ENCODE results near the gene IFI35.
A peak's percentile ranks its signal among the peaks of the same experiment; 100 is the strongest.
"Not testable (repeated sequence)": the region's sequence is repeated elsewhere in the genome, so short reads cannot be mapped to it uniquely, and the experiment has no call there.

The IFI35 gene

GRCh38 chr17:43006639-43007551, at the start of gene IFI35:
IFI35 (plus strand) TSS chr17:43006784; CDS start chr17:43006948, 164 bp downstream.
- peak; percentile 90 for DNase-seq

GRCh38 chr17:42964161-42964932, 42.2 kb upstream of the IFI35 start, which contains the start of gene AARSD1:
AARSD1 (minus strand) TSS chr17:42964454; CDS start chr17:42964440, 14 bp downstream.
- DNase-seq = peak; percentile 92

- DNase-seq = no peak
Measured at GRCh38 chr17:42967925-42968324, 38.7 kb upstream of the IFI35 start.

- no peak for DNase-seq
Measured at GRCh38 chr17:42969001-42969581, 37.5 kb upstream of the IFI35 start.

- no peak for DNase-seq
Measured at GRCh38 chr17:42971589-42971988, 35.0 kb upstream of the IFI35 start.

GRCh38 chr17:42973323-42973722, 33.3 kb upstream of the IFI35 start:
- not testable (repeated sequence) for DNase-seq

GRCh38 chr17:42975265-42975664, 31.3 kb upstream of the IFI35 start:
- DNase-seq = no peak

- not testable (repeated sequence) for DNase-seq
Measured at GRCh38 chr17:42975701-42976100, 30.9 kb upstream of the IFI35 start.

GRCh38 chr17:42979511-42980273, 26.9 kb upstream of the IFI35 start, which contains the start of gene PTGES3L:
PTGES3L (minus strand) TSS chr17:42980080; CDS start chr17:42980053, 27 bp downstream.
- DNase-seq = no peak

GRCh38 chr17:42980274-42980765, 26.3 kb upstream of the IFI35 start, which contains the start of gene RUNDC1:
RUNDC1 (plus strand) TSS chr17:42980565; CDS start chr17:42980577, 12 bp downstream.
- DNase-seq = peak; percentile 95

GRCh38 chr17:42980766-42981397, 25.7 kb upstream of the IFI35 start:
- peak; percentile 77 for DNase-seq

- no peak for DNase-seq
Measured at GRCh38 chr17:42982266-42982665, 24.3 kb upstream of the IFI35 start.

GRCh38 chr17:42985225-42985624, 21.4 kb upstream of the IFI35 start:
- no peak for DNase-seq

GRCh38 chr17:42989141-42989540, 17.4 kb upstream of the IFI35 start:
- DNase-seq = no peak

- no peak for DNase-seq
Measured at GRCh38 chr17:42989726-42990652, 16.6 kb upstream of the IFI35 start.

- no peak for DNase-seq
Measured at GRCh38 chr17:42991471-42991870, 15.1 kb upstream of the IFI35 start.

- no peak for DNase-seq
Measured at GRCh38 chr17:42992872-42993271, 13.7 kb upstream of the IFI35 start.

GRCh38 chr17:42993913-42994312, 12.7 kb upstream of the IFI35 start:
- DNase-seq = not testable (repeated sequence)

- no peak for DNase-seq
Measured at GRCh38 chr17:42997390-42997983, 9.1 kb upstream of the IFI35 start.

Measured in activated CD8-positive, alpha-beta memory T cell treated with anti-CD3 and anti-CD28 coated beads for 24 hours (primary cell).